GM19397 (cell line): ENCODE measurements around the gene NRSN1.

Source experiments
- ATAC-seq: cut with Tn5 transposase; IDR thresholded peaks from one replicate; pipeline ENCODE4 v1.9.1; 2021; ENCODE audit warnings: mild to moderate bottlenecking, moderate library complexity; ENCODE audit not compliant: unreplicated experiment

Gene NRSN1, protein sequence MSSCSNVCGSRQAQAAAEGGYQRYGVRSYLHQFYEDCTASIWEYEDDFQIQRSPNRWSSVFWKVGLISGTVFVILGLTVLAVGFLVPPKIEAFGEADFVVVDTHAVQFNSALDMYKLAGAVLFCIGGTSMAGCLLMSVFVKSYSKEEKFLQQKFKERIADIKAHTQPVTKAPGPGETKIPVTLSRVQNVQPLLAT

DNA sequence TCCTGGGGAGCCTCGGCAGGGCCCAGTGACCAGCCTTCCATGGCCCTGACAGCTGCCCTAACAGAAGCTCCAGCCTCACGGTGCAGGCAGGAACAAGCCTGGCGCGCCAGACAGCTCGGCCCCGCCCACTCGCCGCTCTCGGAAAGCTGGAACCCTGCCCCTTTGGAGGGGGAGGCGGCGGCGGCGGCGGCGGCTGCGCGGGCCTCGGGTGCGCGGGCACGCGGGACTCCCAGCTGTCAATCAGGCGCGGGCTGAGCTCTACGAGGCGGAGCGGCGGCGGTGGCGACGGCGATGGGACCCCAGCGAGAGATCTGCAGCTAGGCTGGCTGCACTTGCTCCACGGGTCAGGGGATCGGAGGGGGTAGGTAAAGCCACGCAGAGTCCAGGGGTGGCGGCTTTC, at the start of gene NRSN1:
Gene NRSN1, plus strand, starts transcription at position 236 of the 400 bp plus-strand sequence. CDS start 8,113 bp downstream, outside the sequence.
- ATAC-seq, result no peak

DNA sequence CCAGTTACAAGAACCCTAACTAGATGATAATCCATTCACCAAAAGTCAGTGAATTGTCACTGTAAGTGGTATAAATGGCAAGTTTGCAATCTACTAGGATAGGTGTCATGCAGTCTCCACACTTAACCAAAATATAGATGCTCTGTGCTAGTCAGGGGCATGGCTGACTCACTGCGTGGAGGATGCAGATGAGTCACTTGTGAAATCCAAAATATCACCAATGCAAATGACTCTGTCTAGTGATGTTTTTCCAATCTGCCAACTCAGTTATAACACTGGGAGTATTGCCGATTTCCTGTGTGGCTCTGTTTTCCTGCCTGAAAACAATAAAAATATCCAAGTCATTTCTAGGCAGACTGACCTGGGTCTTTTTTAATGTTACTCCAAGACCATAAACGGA, 47.8 kb upstream of the NRSN1 start:
- no peak for ATAC-seq

DNA sequence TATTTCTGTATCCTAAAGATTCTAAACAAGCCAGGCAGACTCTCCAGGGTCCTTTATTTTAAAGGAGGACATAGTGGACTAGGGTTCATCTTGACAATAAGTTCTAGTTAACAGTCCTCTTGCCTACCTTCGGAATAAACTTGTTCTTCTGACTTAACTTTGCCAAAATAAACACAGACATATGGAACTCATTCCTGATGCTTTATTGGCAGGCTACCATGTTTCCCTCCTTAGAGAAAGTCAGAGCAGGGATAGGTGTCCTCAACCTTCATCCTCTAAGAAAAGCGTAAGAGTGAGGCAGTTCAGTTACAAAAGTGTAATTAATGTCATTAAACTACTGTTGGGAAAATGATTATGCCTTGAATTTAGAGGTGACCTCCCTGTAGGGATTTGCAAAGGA, 46.9 kb upstream of the NRSN1 start:
- no peak for ATAC-seq

- ATAC-seq, result no peak
Measured at GRCh38 chr6:24080711-24081110, 45.3 kb upstream of the NRSN1 start.

- no peak for ATAC-seq
Measured at GRCh38 chr6:24089736-24090135, 36.3 kb upstream of the NRSN1 start.

- no peak for ATAC-seq
Measured at GRCh38 chr6:24092407-24092806, 33.6 kb upstream of the NRSN1 start.

GRCh38 chr6:24093381-24093780, 32.6 kb upstream of the NRSN1 start:
- ATAC-seq, result no peak

DNA sequence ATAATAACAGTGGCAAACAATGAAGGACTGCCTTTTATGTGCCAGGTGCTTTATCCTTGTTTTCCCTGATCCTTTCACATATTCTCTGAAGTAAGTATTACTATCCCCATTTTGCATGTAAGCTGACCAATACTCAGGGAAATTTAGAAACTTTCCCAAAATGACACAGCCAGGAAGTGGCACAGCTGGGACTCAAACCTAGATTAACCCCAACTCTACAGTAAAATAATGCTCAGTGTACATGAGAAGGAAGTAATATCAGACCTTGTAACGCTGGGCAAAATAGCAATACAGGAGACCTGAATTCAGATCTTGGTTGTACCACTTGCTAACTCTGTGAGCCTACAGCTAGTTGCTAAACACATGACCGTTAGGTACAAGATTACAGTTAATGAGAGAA, 26.8 kb upstream of the NRSN1 start:
- ATAC-seq, result no peak

DNA sequence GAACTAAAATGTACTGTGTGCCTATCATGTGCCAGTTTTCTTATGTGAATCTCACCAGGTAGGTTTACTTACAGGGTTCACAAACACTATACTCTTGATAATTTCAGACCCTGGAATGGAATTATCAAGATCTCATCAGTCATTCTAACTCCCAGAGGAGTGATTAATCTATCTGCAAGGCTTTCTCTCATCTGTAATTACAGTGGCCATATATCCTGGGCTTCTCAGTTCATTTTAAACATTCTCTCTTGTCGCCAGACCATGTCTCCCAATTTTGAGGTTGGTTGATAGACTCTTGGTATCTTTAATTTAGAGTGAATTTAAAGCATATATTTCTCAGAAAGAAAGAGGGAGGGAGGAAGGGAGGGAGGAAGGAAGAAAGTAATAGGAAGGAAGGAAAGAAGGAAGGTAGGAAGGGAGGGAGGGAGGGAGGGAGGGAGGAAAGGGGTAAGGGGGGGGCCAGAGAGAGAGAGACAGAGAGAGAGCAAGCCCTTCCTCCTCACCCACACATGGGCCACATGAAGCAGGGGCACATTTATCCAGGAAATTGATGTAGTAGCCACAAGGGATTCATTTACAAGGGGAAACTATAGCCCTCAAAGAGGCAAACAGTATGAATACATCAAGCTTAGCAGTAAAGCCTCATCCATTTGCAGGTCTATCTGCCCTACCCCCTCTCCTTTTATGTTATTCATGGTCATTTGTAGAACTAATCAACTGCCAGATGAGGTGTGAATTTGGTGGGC, 25.8 kb upstream of the NRSN1 start:
- ATAC-seq, result no peak

GRCh38 chr6:24100770-24101155, 25.3 kb upstream of the NRSN1 start:
- no peak for ATAC-seq

- no peak for ATAC-seq
Measured at GRCh38 chr6:24105191-24105590, 20.8 kb upstream of the NRSN1 start.

- ATAC-seq, result no peak
Measured at GRCh38 chr6:24106291-24106690, 19.7 kb upstream of the NRSN1 start.

DNA sequence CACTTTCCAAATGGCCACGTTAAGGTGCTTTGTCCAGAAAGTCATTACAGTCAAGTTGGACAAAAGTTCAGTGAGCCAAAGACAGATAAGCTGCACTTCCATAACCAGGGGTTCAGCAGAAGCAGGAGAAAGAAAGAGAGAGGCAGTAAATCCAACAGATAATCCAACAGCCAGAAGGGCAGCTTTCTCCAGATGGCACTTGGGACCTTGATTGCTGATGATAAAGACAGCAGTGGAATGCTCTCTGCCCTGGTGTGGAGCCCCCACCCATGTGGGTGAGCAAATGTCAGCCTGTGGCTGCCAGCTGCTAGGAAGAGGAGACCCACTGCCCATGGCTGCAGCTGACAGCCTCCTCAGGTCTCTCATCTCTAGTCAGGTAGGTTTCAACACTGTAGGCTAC, 18.7 kb upstream of the NRSN1 start:
- no peak for ATAC-seq

DNA sequence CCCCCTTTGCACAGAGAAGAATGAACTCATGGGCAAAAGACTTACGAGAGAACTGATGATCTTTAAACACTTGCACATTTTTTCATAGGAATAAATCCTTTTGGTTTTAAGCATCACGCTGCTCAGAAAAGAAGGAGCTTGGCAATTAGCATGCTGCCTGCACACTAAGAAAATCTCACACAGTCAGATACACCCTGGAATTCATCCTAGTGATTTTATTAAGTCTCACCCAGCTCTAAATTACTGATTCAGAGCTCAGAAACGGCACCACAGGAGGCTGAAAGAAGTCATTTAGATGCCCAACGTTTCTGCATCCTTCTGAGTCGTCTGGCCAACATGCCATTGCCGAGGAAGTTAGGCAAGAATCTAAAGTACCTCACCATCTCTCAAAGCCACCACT, 18.0 kb upstream of the NRSN1 start:
- no peak for ATAC-seq

DNA sequence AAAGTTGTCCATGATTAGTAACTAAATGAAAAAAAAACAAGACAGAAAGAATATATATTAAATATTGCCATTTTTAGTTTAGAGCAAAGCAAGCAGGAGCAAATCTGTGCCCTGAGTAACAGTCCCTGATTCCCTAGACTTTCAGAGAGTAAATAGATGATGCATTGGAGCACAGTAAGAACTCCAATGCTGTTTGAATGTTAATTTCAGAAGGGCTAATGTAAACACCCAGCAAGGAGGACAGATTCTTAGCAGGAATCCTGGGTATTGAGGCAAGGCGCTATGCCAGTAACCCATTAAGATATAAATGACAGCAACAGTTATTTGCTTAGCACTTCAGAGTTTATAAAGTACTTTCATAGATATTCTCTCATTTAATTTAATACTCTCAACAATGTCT, 15.6 kb upstream of the NRSN1 start:
- no peak for ATAC-seq

GRCh38 chr6:24113891-24114290, 12.1 kb upstream of the NRSN1 start:
- ATAC-seq, result no peak

DNA sequence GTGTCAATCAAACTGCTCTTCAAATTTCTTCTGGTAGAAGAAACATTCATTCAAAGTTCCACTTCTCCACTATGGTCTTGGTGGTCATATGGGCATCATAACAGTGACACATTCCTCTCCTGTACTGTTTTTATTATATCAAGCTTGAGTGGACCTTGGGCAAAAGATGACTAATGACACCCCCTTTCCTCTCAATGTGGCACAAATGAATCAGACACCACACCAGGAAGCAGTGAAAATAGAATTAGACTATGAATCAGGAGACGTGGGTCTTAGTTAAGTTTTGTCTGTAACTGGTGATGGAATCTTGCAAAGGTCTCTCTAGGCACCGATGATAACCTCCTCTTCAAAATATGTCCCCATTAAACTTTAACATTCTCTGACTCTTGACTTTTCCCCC, 9.0 kb upstream of the NRSN1 start:
- no peak for ATAC-seq

DNA sequence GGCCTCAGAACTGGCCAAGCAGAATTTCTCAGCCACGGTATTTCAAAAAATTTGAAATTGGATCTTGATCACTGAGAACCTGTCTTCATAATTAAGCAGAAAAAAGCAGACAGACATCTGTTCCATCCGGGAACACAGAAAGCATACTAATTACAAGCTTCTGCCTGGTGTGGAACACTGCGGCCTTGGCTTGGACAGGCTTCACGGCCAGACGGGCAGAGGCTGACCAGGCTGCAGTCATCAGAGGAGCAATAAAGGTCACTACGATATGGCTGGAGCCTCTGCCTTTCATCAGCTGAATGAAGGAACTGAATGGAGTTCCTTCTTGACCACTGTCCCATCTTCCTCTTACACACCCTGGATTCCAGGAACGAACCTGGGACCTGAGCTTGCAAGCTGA, 3.9 kb upstream of the NRSN1 start:
- no peak for ATAC-seq

DNA sequence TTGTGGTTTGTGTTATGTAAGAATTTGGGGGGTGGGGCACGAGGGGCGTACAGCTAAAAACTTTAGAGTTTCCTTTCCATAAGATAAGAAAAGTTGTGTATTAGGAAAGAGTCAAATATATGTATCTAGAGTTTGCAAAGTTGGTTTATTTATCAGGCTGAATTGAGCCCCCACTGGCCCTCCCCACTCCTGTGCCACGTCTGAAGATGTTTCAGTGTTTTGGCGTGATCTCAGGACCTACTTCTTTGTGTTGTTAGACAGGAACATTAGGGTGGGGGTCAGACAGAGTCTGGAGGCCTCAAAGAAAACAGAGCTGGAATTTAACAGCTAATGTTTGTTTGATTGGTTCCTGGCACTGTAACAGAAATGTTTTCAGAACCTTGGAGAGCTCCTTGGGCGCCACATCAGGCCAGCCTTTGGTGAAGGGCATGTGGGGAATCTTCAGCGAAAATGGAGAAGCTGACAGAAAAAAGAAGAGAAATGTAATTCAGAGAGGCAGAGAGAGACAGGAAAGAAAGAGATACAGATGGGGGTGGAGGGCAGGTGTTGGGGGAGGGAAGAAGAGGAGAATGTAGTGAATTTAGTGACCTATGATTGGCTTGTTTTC, 674 bp downstream of the NRSN1 start:
- ATAC-seq, result no peak

DNA sequence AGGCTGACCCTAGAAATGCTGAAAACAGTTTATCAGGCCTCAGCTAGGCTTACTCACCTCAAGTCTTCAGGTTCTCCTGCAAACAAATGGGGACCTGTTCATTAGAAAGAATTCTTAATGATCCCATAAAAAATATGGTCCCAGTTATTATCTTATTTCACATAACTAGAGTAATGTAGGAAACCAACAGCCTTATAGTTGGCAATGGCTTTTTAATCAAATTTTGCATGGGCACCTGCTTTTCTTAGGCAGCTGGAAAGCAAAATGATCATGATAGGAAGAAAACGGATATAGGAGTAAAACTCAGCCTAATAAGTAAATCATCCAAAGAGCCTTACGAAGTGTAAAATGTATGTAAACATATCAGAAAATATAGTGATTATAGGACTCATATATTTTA, 1.3 kb downstream of the NRSN1 start:
- ATAC-seq, result no peak

DNA sequence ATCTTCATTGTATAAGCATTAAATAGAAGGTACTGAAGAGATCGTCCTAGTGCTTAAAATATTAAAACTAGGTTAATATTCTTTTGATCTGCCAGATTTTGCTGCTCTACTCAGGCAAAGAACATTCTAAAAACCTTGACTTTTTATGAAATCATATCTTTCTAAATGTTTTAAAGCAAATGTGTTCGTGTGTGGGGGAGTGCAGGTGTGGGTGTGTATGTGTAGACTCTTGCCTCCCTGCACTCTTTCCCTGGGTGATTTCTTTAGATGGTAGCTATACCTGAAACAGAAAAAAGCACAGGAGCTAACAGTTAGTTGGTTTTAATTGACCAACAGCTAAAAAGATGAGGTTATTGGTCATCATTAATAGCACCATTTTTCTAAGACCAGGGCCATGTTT, 5.7 kb downstream of the NRSN1 start:
- ATAC-seq, result no peak

DNA sequence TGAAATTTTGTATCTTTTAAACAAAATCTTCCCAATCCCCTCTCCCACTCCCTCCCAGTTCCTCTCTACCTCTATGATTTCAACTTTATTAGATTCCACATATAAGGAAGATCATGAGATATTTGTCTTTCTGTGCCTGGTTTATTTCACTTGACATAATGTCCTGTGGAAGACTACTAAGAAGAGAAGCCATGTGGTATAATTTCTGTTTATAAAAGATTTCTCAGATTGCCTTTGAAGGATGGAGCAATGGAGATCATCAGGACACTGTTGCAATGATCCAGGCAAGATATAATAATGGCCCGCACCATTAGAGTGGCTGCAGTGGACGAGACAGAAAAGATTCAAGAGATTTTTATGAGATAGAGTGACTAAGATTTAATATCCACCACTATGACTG, 13.1 kb downstream of the NRSN1 start:
- ATAC-seq, result no peak
